Measurements from ENCODE around the gene LMO1.

LMO1 gene

GRCh38 chr11:8223513-8223900 is 40.2 kb downstream of the LMO1 start:
- H3K4me1 ChIP-seq (ENCODE audit: control insufficient read depth, insufficient read depth, low read length), result peaks cover 16% of the 10 kb centered on the region; the same call in 1 of the 2 replicates
- H3K27me3 ChIP-seq (ENCODE audit: control insufficient read depth, insufficient read depth, low read length), result no peaks in the 10 kb centered on the region
- no peak overlapping the region for H3K27ac ChIP-seq (ENCODE audit: low read depth, low read length)
- no peak overlapping the region for H3K9ac ChIP-seq (ENCODE audit: low read depth, low read length)
- H3K9me3 ChIP-seq (ENCODE audit: control insufficient read depth, insufficient read depth, low read length), result no peaks in the 10 kb centered on the region
- no peaks in the 10 kb centered on the region for H3K36me3 ChIP-seq (ENCODE audit: control insufficient read depth, insufficient read depth, low read length)
- H3K4me3 ChIP-seq (ENCODE audit: low read depth, low read length), result no peak overlapping the region

GRCh38 chr11:8222820-8223512 is 40.7 kb downstream of the LMO1 start:
- Histone ChIP-seq H3K4me3 (ENCODE audit: low read depth, low read length) (no peak overlapping the region), H3K27ac (ENCODE audit: low read depth, low read length) (no peak overlapping the region), H3K36me3 (ENCODE audit: control insufficient read depth, insufficient read depth, low read length) (no peaks in the 10 kb centered on the region), H3K9ac (ENCODE audit: low read depth, low read length) (no peak overlapping the region), H3K4me1 (ENCODE audit: control insufficient read depth, insufficient read depth, low read length) (peaks cover 16% of the 10 kb centered on the region; the same call in 1 of the 2 replicates), H3K9me3 (ENCODE audit: control insufficient read depth, insufficient read depth, low read length) (no peaks in the 10 kb centered on the region), H3K27me3 (ENCODE audit: control insufficient read depth, insufficient read depth, low read length) (no peaks in the 10 kb centered on the region)

GRCh38 chr11:8221917-8222495 is 41.7 kb downstream of the LMO1 start:
- Histone ChIP-seq H3K9me3 (ENCODE audit: control insufficient read depth, insufficient read depth, low read length) (no peaks in the 10 kb centered on the region), H3K27me3 (ENCODE audit: control insufficient read depth, insufficient read depth, low read length) (no peaks in the 10 kb centered on the region), H3K4me1 (ENCODE audit: control insufficient read depth, insufficient read depth, low read length) (peaks cover 12% of the 10 kb centered on the region; the same call in 1 of the 2 replicates), H3K9ac (ENCODE audit: low read depth, low read length) (no peak overlapping the region), H3K36me3 (ENCODE audit: control insufficient read depth, insufficient read depth, low read length) (no peaks in the 10 kb centered on the region), H3K27ac (ENCODE audit: low read depth, low read length) (no peak overlapping the region), H3K4me3 (ENCODE audit: low read depth, low read length) (no peak overlapping the region)

- Histone ChIP-seq H3K4me3 (ENCODE audit: low read depth, low read length) (no peak overlapping the region), H3K4me1 (ENCODE audit: control insufficient read depth, insufficient read depth, low read length) (peaks cover 9% of the 10 kb centered on the region; the same call in 1 of the 2 replicates), H3K9ac (ENCODE audit: low read depth, low read length) (no peak overlapping the region), H3K27me3 (ENCODE audit: control insufficient read depth, insufficient read depth, low read length) (no peaks in the 10 kb centered on the region), H3K9me3 (ENCODE audit: control insufficient read depth, insufficient read depth, low read length) (no peaks in the 10 kb centered on the region), H3K36me3 (ENCODE audit: control insufficient read depth, insufficient read depth, low read length) (no peaks in the 10 kb centered on the region), H3K27ac (ENCODE audit: low read depth, low read length) (no peak overlapping the region)
Measured at GRCh38 chr11:8221046-8221723, 42.5 kb downstream of the LMO1 start.

- no peak overlapping the region for H3K4me3 ChIP-seq (ENCODE audit: low read depth, low read length)
- H3K4me1 ChIP-seq (ENCODE audit: control insufficient read depth, insufficient read depth, low read length), result peaks cover 6% of the 10 kb centered on the region; the same call in 1 of the 2 replicates
- no peaks in the 10 kb centered on the region for H3K27me3 ChIP-seq (ENCODE audit: control insufficient read depth, insufficient read depth, low read length)
- no peak overlapping the region for H3K9ac ChIP-seq (ENCODE audit: low read depth, low read length)
- H3K9me3 ChIP-seq (ENCODE audit: control insufficient read depth, insufficient read depth, low read length), result no peaks in the 10 kb centered on the region
- no peaks in the 10 kb centered on the region for H3K36me3 ChIP-seq (ENCODE audit: control insufficient read depth, insufficient read depth, low read length)
- H3K27ac ChIP-seq (ENCODE audit: low read depth, low read length), result no peak overlapping the region
Measured at GRCh38 chr11:8220261-8221045, 43.2 kb downstream of the LMO1 start.

- Histone ChIP-seq H3K27me3 (ENCODE audit: control insufficient read depth, insufficient read depth, low read length) (no peaks in the 10 kb centered on the region), H3K9ac (ENCODE audit: low read depth, low read length) (no peak overlapping the region), H3K4me1 (ENCODE audit: control insufficient read depth, insufficient read depth, low read length) (peaks cover 6% of the 10 kb centered on the region; the same call in 1 of the 2 replicates), H3K36me3 (ENCODE audit: control insufficient read depth, insufficient read depth, low read length) (no peaks in the 10 kb centered on the region), H3K4me3 (ENCODE audit: low read depth, low read length) (no peak overlapping the region), H3K27ac (ENCODE audit: low read depth, low read length) (no peak overlapping the region), H3K9me3 (ENCODE audit: control insufficient read depth, insufficient read depth, low read length) (no peaks in the 10 kb centered on the region)
Measured at GRCh38 chr11:8219257-8220021, 44.2 kb downstream of the LMO1 start.

GRCh38 chr11:8218840-8219239 is 44.8 kb downstream of the LMO1 start:
- H3K27me3 ChIP-seq (ENCODE audit: control insufficient read depth, insufficient read depth, low read length), result no peaks in the 10 kb centered on the region
- no peak overlapping the region for H3K4me3 ChIP-seq (ENCODE audit: low read depth, low read length)
- no peak overlapping the region for H3K9ac ChIP-seq (ENCODE audit: low read depth, low read length)
- peaks cover 6% of the 10 kb centered on the region; the same call in 1 of the 2 replicates for H3K4me1 ChIP-seq (ENCODE audit: control insufficient read depth, insufficient read depth, low read length)
- H3K27ac ChIP-seq (ENCODE audit: low read depth, low read length), result no peak overlapping the region
- H3K9me3 ChIP-seq (ENCODE audit: control insufficient read depth, insufficient read depth, low read length), result no peaks in the 10 kb centered on the region
- H3K36me3 ChIP-seq (ENCODE audit: control insufficient read depth, insufficient read depth, low read length), result no peaks in the 10 kb centered on the region

- H3K9me3 ChIP-seq (ENCODE audit: control insufficient read depth, insufficient read depth, low read length), result no peaks in the 10 kb centered on the region
- no peak overlapping the region for H3K27ac ChIP-seq (ENCODE audit: low read depth, low read length)
- peaks cover 3% of the 10 kb centered on the region; the same call in 1 of the 2 replicates for H3K4me1 ChIP-seq (ENCODE audit: control insufficient read depth, insufficient read depth, low read length)
- H3K4me3 ChIP-seq (ENCODE audit: low read depth, low read length), result no peak overlapping the region
- no peak overlapping the region for H3K9ac ChIP-seq (ENCODE audit: low read depth, low read length)
- H3K27me3 ChIP-seq (ENCODE audit: control insufficient read depth, insufficient read depth, low read length), result peaks cover 3% of the 10 kb centered on the region; the same call in 1 of the 2 replicates
- no peaks in the 10 kb centered on the region for H3K36me3 ChIP-seq (ENCODE audit: control insufficient read depth, insufficient read depth, low read length)
Measured at GRCh38 chr11:8218409-8218808, 45.3 kb downstream of the LMO1 start.

- no peaks in the 10 kb centered on the region; the same call in 1 of the 2 replicates for H3K4me1 ChIP-seq (ENCODE audit: control insufficient read depth, insufficient read depth, low read length)
- H3K9ac ChIP-seq (ENCODE audit: low read depth, low read length), result no peak overlapping the region
- peaks cover 4% of the 10 kb centered on the region; the same call in 1 of the 2 replicates for H3K27me3 ChIP-seq (ENCODE audit: control insufficient read depth, insufficient read depth, low read length)
- no peak overlapping the region for H3K4me3 ChIP-seq (ENCODE audit: low read depth, low read length)
- no peaks in the 10 kb centered on the region for H3K36me3 ChIP-seq (ENCODE audit: control insufficient read depth, insufficient read depth, low read length)
- no peaks in the 10 kb centered on the region for H3K9me3 ChIP-seq (ENCODE audit: control insufficient read depth, insufficient read depth, low read length)
- H3K27ac ChIP-seq (ENCODE audit: low read depth, low read length), result no peak overlapping the region
Measured at GRCh38 chr11:8217926-8218325, 45.8 kb downstream of the LMO1 start.

- Histone ChIP-seq H3K36me3 (ENCODE audit: control insufficient read depth, insufficient read depth, low read length) (no peaks in the 10 kb centered on the region), H3K4me1 (ENCODE audit: control insufficient read depth, insufficient read depth, low read length) (no peaks in the 10 kb centered on the region; the same call in 1 of the 2 replicates), H3K9me3 (ENCODE audit: control insufficient read depth, insufficient read depth, low read length) (no peaks in the 10 kb centered on the region), H3K27me3 (ENCODE audit: control insufficient read depth, insufficient read depth, low read length) (peaks cover 4% of the 10 kb centered on the region; the same call in 1 of the 2 replicates), H3K27ac (ENCODE audit: low read depth, low read length) (no peak overlapping the region), H3K4me3 (ENCODE audit: low read depth, low read length) (no peak overlapping the region), H3K9ac (ENCODE audit: low read depth, low read length) (no peak overlapping the region)
Measured at GRCh38 chr11:8217136-8217535, 46.5 kb downstream of the LMO1 start.

Measured in HUES48 (cell line).